WTC11 (cell line): ENCODE measurements around the gene SYCN. TPM values are rescaled to one million over a fixed set of nuclear protein-coding genes. Genes with fewer than 3 reads are reported as not detected.

ENCODE experiments used
- ATAC-seq: fragments of 200-7000 bp; cut with Tn5 transposase; 2 replicates; pipeline ENCODE4 v1.10.0; 2021; ENCODE audit warnings: mild to moderate bottlenecking, moderate library complexity
- CTCF ChIA-PET: fragments of 300-600 bp; sonication (Branson Sonifier 250); formaldehyde crosslinking; loops from one replicate; lab custom pipeline; 2021; ENCODE audit warnings: antibody characterized with exemption; lab: Charles Lee
- POLR2A ChIA-PET: fragments of 350-600 bp; sonication (Branson Sonifier 250); formaldehyde crosslinking; loops from one replicate; lab custom pipeline; 2021; ENCODE audit warnings: antibody characterized with exemption; lab: Charles Lee
- DNase-seq: peaks from one replicate; pipeline ENCODE4 v3.0.0; 2021; ENCODE audit warnings: low spot score
- H3K27ac Mint-ChIP-seq: 2 replicates; pipeline ENCODE4 v1.8.0; 2021; ENCODE audit warnings: mixed read lengths
- H3K27me3 Mint-ChIP-seq: 2 replicates; pipeline ENCODE4 v1.8.0; 2021; ENCODE audit warnings: low read depth, mild to moderate bottlenecking, moderate library complexity, mixed read lengths
- H3K36me3 Mint-ChIP-seq: 2 replicates; pipeline ENCODE4 v1.8.0; 2021; ENCODE audit warnings: mixed read lengths
- H3K4me1 Mint-ChIP-seq: 2 replicates; pipeline ENCODE4 v1.8.0; 2022; ENCODE audit warnings: mixed read lengths
- H3K4me3 Mint-ChIP-seq: 2 replicates; pipeline ENCODE4 v1.8.0; 2021; ENCODE audit warnings: mild to moderate bottlenecking, moderate library complexity, mixed read lengths
- H3K9me3 Mint-ChIP-seq: 2 replicates; pipeline ENCODE4 v1.8.0; 2021; ENCODE audit warnings: mixed read lengths
- ARID4B ChIP-seq: sonication (generic); formaldehyde crosslinking; IDR thresholded peaks from 2 replicates; pipeline ENCODE4 v1.8.0; 2023; ENCODE audit warnings: missing genetic modification reagents, mild to moderate bottlenecking, borderline replicate concordance
- CREM ChIP-seq: sonication (generic); formaldehyde crosslinking; IDR thresholded peaks from 2 replicates; pipeline ENCODE4 v1.8.1; 2022; ENCODE audit warnings: mild to moderate bottlenecking, missing genetic modification reagents, moderate library complexity
- ERG ChIP-seq: fragments of 250-450 bp; sonication (Bioruptor Pico); IDR thresholded peaks from 2 replicates; pipeline ENCODE4 v1.8.0; 2021; ENCODE audit warnings: mild to moderate bottlenecking
- HMGXB4 ChIP-seq: sonication (generic); formaldehyde crosslinking; IDR thresholded peaks from 2 replicates; pipeline ENCODE4 v1.8.1; 2023; ENCODE audit warnings: mild to moderate bottlenecking, moderate library complexity, missing genetic modification reagents
- IRF2 ChIP-seq: sonication (generic); formaldehyde crosslinking; IDR thresholded peaks from 2 replicates; pipeline ENCODE4 v1.8.0; 2022; ENCODE audit warnings: low read depth, missing genetic modification reagents, borderline replicate concordance
- NR2C2 ChIP-seq: sonication (generic); formaldehyde crosslinking; IDR thresholded peaks from 2 replicates; pipeline ENCODE4 v1.8.0; 2022; ENCODE audit warnings: mild to moderate bottlenecking, missing genetic modification reagents
- OVOL2 ChIP-seq: fragments of 250-450 bp; sonication (Bioruptor Pico); IDR thresholded peaks from 2 replicates; pipeline ENCODE4 v1.9.0; 2021; ENCODE audit warnings: mild to moderate bottlenecking, borderline replicate concordance
- SOX15 ChIP-seq: fragments of 250-450 bp; sonication (Bioruptor Pico); IDR thresholded peaks from 2 replicates; pipeline ENCODE4 v1.9.0; 2021; ENCODE audit warnings: mild to moderate bottlenecking
- ZBTB21 ChIP-seq: sonication (generic); formaldehyde crosslinking; IDR thresholded peaks from 2 replicates; pipeline ENCODE4 v1.8.1; 2023; ENCODE audit warnings: mild to moderate bottlenecking, missing genetic modification reagents, borderline replicate concordance
- ZBTB43 ChIP-seq: sonication (generic); formaldehyde crosslinking; IDR thresholded peaks from 2 replicates; pipeline ENCODE4 v1.8.1; 2023; ENCODE audit warnings: mild to moderate bottlenecking, missing genetic modification reagents
- ZNF138 ChIP-seq: sonication (generic); formaldehyde crosslinking; conservative IDR thresholded peaks from 2 replicates; pipeline ENCODE4 v1.8.1; 2022; ENCODE audit warnings: mild to moderate bottlenecking, moderate library complexity, missing genetic modification reagents
- ZNF317 ChIP-seq: sonication (generic); formaldehyde crosslinking; IDR thresholded peaks from 2 replicates; pipeline ENCODE4 v1.8.1; 2023; ENCODE audit warnings: low read depth, mild to moderate bottlenecking, moderate library complexity, missing genetic modification reagents, borderline replicate concordance
- ZNF423 ChIP-seq: fragments of 250-450 bp; sonication (Bioruptor Pico); IDR thresholded peaks from 2 replicates; pipeline ENCODE4 v2.1.2; 2022; ENCODE audit warnings: mild to moderate bottlenecking, moderate library complexity
- total RNA-seq: library from RNA; stranded (reverse); gene quantifications from 3 replicates; pipeline ENCODE4 v1.2.3, GENCODE V29; 2021
- TF ChIP-seq, protein P1 (sequence below): sonication (generic); formaldehyde crosslinking; IDR thresholded peaks from 2 replicates; pipeline ENCODE4 v1.8.1; 2022; ENCODE audit warnings: missing genetic modification reagents, borderline replicate concordance
- TF ChIP-seq, protein P2 (sequence below): sonication (generic); formaldehyde crosslinking; IDR thresholded peaks from 2 replicates; pipeline ENCODE4 v1.8.1; 2023; ENCODE audit warnings: mild to moderate bottlenecking, missing genetic modification reagents, moderate library complexity
- TF ChIP-seq, protein P3 (sequence below): sonication (generic); formaldehyde crosslinking; IDR thresholded peaks from 2 replicates; pipeline ENCODE4 v1.8.1; 2022; ENCODE audit warnings: mild to moderate bottlenecking, moderate library complexity, missing genetic modification reagents
- TF ChIP-seq, protein P4 (sequence below): sonication (generic); formaldehyde crosslinking; IDR thresholded peaks from 2 replicates; pipeline ENCODE4 v1.8.0; 2022; ENCODE audit warnings: mild to moderate bottlenecking, missing genetic modification reagents

Gene SYCN
- total RNA-seq, 1 experiment from 2014 or later = 0.77 TPM

GRCh38 chr19:39199025-39199424, 5.0 kb downstream of the SYCN start:
- ATAC-seq = no peak

More at GRCh38 chr19:39199025-39199424, 5.0 kb downstream of the SYCN start:
- ChIA-PET CTCF (interaction anchor here (0.6 to 5.1 kb wide), 10 partner anchors 12 to 482 kb away, joined by 3 to 26 read pairs (median 4); no protein-coding TSS in a partner anchor), POLR2A (interaction anchor here (0.7 kb wide), 1 partner anchor 77 kb away, joined by 14 read pairs; no protein-coding TSS in a partner anchor)
- TF ChIP-seq, protein P1, sequence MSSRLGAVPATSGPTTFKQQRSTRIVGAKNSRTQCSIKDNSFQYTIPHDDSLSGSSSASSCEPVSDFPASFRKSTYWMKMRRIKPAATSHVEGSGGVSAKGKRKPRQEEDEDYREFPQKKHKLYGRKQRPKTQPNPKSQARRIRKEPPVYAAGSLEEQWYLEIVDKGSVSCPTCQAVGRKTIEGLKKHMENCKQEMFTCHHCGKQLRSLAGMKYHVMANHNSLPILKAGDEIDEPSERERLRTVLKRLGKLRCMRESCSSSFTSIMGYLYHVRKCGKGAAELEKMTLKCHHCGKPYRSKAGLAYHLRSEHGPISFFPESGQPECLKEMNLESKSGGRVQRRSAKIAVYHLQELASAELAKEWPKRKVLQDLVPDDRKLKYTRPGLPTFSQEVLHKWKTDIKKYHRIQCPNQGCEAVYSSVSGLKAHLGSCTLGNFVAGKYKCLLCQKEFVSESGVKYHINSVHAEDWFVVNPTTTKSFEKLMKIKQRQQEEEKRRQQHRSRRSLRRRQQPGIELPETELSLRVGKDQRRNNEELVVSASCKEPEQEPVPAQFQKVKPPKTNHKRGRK (CRISPR knock-in tag) = no peak
- no peak for TF ChIP-seq ZNF423
- no peak for TF ChIP-seq HMGXB4 (CRISPR knock-in tag)
- TF ChIP-seq ARID4B = no peak
- no peak for TF ChIP-seq ZNF317 (CRISPR knock-in tag)
- TF ChIP-seq ZBTB43 (CRISPR knock-in tag) = no peak
- no peak for TF ChIP-seq CREM
- TF ChIP-seq IRF2 (CRISPR knock-in tag) = no peak
- TF ChIP-seq, protein P2, sequence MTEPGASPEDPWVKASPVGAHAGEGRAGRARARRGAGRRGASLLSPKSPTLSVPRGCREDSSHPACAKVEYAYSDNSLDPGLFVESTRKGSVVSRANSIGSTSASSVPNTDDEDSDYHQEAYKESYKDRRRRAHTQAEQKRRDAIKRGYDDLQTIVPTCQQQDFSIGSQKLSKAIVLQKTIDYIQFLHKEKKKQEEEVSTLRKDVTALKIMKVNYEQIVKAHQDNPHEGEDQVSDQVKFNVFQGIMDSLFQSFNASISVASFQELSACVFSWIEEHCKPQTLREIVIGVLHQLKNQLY (CRISPR knock-in tag) = no peak
- TF ChIP-seq NR2C2 = no peak
- no peak for TF ChIP-seq OVOL2 (CRISPR knock-in tag)
- TF ChIP-seq, protein P3, sequence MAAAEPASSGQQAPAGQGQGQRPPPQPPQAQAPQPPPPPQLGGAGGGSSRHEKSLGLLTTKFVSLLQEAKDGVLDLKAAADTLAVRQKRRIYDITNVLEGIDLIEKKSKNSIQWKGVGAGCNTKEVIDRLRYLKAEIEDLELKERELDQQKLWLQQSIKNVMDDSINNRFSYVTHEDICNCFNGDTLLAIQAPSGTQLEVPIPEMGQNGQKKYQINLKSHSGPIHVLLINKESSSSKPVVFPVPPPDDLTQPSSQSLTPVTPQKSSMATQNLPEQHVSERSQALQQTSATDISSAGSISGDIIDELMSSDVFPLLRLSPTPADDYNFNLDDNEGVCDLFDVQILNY (CRISPR knock-in tag) = no peak
- TF ChIP-seq, protein P4, sequence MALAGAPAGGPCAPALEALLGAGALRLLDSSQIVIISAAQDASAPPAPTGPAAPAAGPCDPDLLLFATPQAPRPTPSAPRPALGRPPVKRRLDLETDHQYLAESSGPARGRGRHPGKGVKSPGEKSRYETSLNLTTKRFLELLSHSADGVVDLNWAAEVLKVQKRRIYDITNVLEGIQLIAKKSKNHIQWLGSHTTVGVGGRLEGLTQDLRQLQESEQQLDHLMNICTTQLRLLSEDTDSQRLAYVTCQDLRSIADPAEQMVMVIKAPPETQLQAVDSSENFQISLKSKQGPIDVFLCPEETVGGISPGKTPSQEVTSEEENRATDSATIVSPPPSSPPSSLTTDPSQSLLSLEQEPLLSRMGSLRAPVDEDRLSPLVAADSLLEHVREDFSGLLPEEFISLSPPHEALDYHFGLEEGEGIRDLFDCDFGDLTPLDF (CRISPR knock-in tag) = no peak
- TF ChIP-seq ZNF138 = no peak
- no peak for TF ChIP-seq SOX15
- no peak for TF ChIP-seq ERG (CRISPR knock-in tag)
- TF ChIP-seq ZBTB21 (CRISPR knock-in tag) = no peak
- Mint-ChIP-seq H3K4me1 (peaks cover 22% of the 10 kb centered on the region), H3K9me3 (no peaks in the 10 kb centered on the region), H3K27me3 (peaks cover 73% of the 10 kb centered on the region), H3K4me3 (no peak overlapping the region), H3K27ac (no peak overlapping the region), H3K36me3 (no peaks in the 10 kb centered on the region)
- DNase-seq = peak; percentile 42
